GM19463 (cell line): Measurements from ENCODE around the gene FOXC1.

ENCODE experiments used
- ATAC-seq: cut with Tn5 transposase; IDR thresholded peaks from one replicate; pipeline ENCODE4 v1.9.1; 2021; ENCODE audit warnings: mild to moderate bottlenecking, moderate library complexity; ENCODE audit not compliant: unreplicated experiment

Gene FOXC1

DNA sequence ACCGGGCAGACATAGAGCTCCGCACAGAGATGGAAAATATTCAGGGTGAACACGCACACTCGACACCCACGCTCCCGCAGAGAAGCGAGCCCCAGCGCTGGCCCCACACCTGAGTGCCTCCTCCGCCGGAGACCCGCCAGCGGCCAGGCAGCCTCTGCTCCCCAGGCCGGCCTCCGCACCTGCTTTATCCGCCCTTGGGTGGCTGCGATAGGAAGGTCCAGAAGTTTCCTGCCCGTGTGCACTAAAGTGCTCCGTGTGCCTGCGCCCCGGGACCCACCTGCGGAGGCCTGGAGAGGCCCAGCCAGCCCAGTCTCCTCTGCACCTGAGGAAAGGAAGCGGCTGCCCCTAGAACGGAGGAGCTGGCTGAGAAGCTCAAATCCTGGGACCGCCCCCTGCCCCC, 10.8 kb upstream of the FOXC1 start:
- no peak for ATAC-seq

DNA sequence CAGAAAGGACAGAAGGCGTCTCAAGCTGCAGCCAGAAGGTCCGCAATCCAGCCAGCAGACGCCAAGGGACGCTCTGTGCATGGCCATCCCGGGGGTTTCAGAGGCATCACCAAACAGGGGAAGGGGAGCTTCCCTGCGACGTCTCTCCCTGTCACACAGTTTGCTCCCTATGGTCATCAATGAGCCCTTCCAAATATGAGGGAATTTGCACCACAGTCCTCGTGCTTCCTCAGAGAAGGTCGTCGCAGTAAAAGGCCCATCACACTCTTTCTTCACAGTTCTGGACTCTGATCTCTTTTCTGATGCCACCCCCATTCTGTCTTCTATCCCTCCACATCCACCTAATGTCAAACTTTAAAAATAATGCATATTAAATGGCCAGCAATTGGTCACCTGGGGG, 10.2 kb upstream of the FOXC1 start:
- no peak for ATAC-seq

DNA sequence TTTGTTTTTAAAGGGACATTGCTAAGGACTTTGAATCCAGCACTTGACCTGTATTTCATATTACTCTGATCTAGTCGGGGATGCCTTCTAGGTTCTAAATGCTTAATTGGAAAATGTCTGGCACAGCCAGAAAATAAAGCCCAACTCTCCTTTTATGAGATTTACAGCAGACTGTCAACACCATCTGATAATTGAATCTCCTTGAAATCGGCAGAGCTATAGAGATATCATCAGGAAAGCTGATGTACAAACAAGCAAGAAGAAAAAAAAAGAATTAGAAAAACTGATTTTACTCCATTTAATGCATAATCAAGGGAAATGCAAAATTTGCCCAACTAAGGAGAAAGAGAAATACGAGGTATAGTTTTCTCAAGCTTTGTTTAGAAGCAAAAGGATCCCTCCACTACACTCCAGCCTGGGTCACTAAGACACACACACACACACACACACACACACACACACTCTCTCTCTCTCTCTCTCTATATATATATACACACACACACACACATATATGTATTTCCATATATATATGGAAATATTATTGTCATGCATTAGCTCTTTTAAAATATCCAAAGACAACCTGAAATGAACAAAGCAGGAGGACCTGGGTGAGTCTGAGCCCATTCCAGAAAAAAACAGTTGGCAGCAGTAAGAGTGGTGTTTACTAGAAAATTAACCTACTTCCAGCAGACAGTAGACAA, 9.5 kb upstream of the FOXC1 start:
- no peak for ATAC-seq

DNA sequence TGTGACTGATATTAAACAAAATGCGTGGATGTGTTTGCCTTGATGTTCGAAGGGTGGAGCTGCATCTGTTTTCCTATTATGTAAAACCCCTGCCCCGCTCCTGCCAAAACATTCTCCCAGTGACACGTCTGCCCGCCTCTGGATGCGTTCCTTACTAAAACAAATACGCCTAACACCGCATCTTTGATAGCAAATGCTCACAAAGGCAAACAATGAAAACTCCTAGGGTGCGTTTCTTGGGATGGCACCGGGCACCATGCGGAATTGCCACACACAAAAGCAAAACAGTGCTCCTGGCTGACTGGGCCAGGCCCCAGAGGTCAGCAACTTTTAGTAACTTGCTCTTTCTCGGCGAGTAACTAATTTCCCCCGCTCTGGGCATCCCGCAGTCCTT, 9.0 kb upstream of the FOXC1 start:
- ATAC-seq = no peak

DNA sequence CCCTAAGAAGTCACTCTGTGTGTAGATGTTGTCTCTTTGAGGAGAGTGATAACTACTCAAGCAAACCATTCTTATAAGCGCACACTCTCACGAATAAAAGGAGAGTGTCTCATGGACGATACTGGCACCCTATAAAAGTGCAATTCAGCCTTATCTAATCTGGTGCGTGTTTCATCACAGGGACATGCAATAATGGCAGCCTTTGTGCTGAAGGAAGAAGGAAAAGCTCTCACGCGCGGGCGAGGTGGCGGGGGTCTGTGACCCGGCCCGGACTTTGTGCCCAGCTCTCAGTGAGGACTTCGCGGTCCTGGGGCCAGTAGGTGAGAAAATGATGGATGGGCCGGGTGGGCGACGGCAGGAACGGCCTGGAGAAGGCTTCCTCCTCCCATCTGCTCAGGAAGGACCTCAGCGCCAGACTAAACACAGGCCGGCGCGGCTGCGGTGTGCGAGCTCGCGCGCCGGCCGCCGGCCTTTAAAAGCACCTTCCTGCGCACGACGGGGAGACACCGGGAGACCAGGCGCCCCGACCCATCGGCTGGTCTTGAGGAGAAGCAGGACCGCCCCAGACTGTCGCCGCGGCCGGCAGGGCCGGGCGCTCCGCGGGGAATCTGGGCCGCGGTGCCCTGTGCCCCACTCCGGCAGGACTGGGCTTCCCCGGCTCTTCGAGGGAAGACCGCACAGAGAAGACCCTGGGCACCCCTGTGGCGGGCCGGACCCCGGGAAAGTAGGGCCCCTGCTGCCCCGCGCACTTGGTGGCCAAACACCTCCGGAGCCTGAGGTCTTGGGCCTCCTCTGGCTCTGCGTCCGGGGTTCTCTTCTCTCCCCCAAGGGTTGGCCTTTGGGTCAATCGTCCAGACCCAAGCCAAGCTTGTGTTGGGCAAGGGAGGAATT, 8.3 kb upstream of the FOXC1 start:
- no peak for ATAC-seq

DNA sequence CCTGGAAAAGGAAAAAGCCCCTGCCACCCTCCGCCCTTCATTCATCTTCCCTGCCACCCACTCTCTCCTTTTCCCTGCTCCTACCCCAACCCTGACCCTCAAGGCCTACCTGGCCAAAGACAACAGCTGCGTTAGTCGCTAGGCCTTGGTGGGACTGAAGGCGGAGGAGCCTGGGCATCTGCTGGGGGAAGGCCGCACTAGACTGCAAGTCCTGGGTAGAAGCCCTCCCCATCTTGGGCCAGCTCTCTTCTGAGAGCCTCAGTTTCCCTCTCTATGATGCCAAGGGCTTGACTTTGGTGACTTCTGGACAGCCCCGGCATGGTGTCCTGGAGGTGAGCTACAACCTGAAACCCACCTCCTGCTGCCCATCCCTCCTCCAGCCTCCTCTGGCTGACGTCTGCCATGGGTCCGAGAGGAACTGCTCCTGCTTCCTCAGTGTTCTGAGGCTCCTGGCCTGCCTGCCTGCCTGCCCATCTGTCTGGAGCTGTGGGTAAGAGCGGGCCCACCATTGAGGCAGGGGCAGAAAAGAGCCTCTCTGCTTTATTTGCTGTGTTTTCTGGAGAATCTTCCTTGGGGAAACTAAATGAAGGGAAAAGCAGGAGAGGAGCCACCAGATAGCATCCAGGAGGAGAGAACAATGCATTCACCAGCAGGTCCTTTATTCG, 7.5 kb upstream of the FOXC1 start:
- ATAC-seq = no peak

DNA sequence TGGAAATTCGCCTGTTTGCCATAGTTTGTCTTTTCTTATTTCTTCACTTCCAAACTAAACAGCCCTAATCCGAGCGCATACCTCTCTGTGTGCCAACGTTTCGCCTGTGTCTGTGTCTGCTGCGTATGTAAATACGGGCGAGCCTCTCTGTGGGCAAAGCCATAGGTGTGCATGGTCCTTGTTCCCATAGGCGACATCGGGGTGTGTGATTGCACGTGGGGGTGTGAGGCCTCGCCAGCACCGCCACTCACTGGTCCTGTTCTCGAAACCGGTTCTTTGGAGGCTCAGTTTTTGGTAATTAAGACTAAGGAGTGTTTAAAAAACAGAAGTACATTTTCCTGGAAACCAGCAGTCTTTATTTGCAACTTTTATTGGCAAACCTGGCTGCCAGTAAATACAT, 6.0 kb upstream of the FOXC1 start:
- no peak for ATAC-seq

DNA sequence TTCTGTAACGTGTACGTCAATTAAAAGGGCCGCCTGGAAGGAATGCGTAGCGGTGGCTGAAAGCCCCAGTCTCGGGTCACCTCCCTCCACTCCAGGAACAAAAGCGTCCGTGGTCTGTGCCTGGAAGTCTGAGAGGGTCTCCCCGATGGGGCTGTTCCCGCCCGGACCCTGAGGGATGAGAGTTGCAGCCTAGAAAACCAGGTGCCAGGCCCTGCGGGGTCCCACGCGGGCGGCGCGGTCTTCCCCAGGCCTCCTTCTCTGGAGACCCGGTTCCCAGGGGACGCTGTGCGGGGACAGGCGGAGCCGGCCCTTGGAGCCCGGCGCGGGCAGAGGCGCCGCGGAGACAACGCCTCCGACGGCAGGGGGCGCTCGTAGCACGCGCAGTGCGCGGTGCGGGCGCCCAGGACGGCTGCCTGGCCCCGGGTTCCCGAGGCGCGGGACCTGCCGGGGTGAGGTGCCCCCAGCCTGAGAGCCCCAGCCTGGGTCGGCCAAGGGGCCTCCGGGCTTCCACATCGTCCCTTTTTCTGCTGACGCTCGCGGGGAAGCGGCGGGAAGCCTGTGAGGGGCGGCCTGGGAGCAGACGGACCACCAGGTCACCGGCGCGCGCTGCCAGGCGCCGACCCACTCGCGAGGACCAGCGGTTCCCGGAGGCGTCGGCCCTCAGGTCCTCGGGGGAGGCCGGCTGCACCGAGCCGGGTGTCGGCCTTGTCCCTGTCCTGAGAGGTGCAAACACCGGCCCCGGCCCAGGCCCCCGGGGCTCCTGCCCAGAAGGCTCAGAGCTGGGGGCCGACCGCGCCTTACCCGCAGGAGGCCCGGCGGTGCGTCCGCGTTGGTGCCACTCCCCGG, 5.3 kb upstream of the FOXC1 start:
- peak; percentile 86 for ATAC-seq

DNA sequence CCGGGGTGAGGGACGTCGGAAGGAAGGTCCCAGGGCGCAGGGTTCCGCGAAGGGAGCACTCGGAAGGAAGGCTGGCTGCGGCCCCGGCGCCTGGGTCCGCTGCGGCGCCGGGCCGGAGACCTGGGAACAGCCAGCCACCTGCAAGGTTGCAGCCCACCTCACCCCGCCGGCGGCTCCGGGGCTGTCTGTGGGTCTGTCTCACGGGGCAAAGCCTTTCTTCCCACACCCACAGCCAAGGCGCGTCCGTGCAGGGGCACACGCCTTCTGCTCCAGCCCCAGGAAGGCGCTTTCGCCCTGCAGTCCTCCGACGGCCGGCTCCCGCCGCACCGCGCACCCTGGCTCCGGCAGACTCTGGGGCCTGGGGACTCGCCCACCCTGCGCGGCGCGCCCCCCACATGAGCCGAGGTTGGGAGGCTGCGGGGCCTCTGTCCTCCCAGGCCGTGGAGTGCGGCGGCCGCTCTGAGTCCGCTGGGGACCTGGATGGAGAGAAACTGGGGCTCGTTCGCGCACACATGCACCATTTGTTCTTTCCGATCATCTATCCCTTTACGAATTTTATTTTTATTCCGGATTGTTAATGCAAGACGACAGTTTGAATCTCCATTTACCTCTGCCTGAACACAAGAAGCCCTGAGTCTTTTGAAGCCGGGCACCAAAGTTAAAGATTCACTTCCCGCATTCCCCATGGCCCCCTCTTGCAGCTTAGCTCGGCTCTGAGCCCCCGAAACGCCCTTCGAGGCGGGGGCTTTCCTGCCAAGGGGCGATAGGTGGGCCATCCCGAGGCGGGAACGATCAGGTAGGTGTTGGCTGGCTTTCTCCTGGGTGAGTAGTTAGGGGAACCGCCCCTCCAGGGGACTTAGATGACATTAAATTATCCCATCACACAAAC, 4.5 kb upstream of the FOXC1 start:
- no peak for ATAC-seq

DNA sequence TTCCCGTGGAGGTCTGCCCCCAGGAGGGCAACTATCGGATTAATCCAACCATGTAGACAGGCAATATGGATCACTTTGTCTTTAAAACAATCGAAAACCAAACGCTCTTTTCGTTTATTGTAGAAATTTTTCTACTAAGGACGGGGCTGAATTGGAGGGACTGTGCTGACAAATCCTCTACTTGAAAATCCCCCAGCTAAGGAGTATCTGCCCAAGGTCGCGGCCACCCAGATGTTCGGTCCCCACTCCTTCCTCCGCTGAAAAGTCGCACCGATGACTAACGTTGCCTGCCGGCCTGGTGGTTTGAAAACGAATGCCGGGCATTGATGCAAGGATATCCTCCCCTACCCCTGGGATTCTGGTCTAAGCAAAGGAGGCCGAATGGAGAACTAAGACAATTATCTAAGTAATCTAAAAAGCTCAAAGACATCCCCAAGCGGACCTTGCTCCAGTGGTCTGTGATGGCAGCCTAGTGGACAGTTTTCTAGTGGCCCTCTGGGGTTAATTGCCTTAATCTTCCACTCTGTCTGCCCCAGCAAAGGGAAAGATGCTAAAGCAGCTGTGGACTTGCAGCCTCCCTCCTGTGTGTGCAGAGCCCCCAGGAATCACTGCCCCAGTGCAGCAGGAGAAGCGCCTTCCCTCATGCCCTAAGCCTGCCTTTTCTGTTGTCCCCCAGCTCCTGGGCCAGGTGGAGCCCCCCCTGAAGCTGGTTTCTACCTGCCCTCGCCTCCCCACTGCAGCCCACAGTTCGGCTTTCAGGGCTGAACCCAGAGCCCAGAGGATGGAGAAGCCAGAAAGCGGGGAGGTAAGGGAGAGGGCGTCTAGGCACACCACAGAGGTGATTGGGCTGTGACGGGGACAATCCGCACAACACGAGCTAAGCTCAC, 3.6 kb upstream of the FOXC1 start:
- no peak for ATAC-seq

DNA sequence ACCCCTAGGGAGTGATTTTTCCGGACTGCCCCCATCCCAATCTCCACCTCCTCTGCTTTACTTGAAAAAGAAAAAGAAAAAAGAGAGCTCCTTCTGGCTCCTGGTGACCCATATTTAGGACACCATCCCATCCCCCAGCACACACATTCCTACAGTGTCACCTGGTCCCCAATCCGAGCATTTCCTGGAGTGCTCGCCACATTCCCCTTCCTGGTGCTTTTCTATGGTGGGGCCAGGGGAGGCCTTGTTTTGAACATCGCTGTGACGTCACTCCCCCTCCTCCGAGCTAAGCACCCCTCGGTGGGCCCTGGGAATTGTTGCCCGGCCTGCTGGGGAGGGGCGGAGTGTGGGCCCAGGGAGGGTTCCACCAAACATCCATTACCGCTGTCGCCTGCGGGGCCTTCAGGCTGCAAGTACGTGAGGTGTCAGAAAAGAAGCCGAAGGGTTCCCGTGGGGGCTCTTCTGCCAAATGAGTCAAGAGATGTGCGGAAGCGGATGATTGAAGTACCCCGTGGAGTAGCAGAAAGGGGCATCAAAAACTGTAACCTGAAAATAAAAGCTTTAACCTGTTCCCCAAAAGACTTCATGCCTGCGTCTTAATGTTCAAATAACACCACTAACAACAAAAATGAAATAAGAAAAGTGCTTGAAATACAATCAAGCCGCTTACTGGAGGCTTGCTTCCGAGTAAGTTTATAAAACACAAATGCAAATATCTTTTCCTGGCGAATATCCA, 2.8 kb upstream of the FOXC1 start:
- ATAC-seq = no peak

DNA sequence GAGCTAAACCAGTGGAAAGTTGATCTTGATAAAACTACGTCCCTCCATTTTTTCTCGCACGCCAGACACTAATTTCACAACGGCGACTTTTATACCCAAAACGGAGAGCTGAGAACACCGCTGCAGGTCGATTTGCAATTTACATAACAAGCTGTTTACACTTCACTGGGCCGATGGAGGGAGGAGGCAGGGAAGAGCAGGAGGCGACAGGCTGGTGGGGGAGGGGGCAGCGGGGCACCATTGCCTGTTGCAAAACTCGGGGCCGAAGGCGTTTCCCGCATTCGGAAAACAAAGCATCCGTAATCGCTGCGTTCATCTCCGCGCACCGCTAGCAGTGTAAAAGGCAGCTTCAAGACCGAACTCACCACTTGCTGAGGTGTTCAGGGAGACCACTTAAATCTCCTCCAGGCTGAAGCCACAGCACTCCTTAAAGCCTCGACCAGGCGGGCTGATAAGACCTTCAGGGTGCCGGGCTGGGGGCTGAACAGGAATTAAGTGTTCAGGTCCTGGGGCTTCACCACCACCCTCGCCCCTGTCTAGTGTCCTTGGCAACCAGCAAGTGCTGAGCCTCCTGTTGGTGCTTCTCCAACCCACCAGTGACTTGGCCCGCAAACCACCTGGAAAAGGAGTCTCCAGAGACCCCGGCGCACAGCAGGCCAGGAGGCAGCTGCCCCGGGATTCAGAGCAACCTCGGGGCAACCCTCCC, 2.0 kb upstream of the FOXC1 start:
- no peak for ATAC-seq

DNA sequence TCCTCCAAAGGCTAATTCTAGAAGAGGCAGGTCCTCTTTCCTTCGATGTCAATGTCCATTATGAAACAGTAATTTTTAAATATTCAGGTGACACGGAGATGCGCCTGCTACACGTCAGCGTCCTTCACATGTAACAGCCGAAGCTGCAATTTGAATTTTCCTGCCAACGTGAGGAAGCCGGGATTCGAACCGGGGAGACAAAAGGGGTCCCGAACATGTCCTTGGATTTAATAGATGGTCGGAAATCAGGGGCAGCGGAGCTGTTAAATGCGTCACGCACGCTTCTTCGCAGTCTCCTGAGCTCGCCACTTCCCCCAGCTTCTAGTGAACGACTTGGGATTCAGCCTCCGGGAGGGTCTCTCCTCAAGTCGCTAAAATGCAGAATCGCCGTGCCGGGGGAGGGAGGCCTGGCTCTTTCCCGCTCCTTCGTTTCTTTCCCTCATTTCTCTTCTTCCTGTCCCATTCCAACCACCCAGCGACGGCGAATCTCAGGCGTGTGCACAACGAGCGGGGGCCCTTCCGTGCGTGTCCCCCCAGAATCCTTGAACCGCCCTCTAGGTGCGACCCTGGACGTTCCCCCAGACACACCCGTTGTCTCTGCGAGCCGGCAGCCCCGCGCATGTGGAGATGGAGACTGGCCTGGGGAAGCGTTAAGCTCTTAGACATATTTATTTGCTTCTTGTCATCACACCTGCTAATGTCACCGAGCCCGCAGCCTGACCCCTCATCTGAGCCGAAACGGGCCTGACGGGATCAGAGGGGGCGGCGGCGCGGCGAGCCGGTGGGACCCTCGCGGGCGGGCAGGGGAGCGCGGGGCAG, 1.3 kb upstream of the FOXC1 start:
- ATAC-seq = no peak

DNA sequence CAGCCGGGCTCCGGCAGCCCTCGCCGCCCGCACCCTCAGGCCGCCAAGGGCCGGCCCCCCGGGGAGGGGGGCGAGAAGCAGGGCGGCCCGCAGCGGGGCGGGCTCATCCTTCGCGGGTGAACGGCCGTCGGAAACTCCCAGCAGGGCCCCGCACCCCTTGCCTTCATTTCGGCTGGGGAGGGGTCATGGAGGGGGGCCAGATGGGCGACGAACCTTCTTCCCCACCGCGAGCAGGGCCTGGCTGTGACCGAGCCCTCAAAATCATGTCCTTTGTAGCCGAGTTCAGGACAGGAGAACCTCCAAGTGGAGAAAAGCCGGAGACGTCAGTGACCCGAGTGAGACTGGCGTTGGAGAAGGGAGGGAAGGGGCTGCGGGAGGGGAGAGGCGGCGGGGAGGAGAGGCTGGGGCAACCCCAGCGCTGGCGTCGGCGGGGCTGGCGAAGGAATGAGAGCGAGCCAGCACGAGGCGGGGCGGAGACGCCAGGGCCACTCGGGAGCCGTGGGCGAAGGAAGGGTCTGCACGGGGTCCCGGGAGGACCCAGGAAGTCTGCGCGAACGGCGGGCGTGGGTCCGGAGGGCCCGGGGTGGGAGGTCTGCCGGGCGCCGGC, 571 bp upstream of the FOXC1 start:
- no peak for ATAC-seq

DNA sequence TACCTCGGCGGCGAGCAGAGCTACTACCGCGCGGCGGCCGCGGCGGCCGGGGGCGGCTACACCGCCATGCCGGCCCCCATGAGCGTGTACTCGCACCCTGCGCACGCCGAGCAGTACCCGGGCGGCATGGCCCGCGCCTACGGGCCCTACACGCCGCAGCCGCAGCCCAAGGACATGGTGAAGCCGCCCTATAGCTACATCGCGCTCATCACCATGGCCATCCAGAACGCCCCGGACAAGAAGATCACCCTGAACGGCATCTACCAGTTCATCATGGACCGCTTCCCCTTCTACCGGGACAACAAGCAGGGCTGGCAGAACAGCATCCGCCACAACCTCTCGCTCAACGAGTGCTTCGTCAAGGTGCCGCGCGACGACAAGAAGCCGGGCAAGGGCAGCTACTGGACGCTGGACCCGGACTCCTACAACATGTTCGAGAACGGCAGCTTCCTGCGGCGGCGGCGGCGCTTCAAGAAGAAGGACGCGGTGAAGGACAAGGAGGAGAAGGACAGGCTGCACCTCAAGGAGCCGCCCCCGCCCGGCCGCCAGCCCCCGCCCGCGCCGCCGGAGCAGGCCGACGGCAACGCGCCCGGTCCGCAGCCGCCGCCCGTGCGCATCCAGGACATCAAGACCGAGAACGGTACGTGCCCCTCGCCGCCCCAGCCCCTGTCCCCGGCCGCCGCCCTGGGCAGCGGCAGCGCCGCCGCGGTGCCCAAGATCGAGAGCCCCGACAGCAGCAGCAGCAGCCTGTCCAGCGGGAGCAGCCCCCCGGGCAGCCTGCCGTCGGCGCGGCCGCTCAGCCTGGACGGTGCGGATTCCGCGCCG, 994 bp downstream of the FOXC1 start:
- peak; percentile 28 for ATAC-seq

DNA sequence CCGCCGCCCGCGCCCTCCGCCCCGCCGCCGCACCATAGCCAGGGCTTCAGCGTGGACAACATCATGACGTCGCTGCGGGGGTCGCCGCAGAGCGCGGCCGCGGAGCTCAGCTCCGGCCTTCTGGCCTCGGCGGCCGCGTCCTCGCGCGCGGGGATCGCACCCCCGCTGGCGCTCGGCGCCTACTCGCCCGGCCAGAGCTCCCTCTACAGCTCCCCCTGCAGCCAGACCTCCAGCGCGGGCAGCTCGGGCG, 1.5 kb downstream of the FOXC1 start:
- ATAC-seq = no peak
